Subcutaneous adipose tissue (tissue), 4 donors: ENCODE measurements around the gene RFXANK. TPM values are rescaled to one million over a fixed set of nuclear protein-coding genes. Genes with fewer than 3 reads are reported as not detected.

Source experiments
- CTCF ChIP-seq: fragments of 450-650 bp; IDR thresholded peaks from one replicate; pipeline ENCODE4 v1.5.1; 2016; ENCODE audit warnings: low read depth, mild to moderate bottlenecking, control low read depth, antibody characterized with exemption, moderate library complexity
- small RNA-seq: library from RNA; depleted of rRNA; stranded (forward); fragments of <200 nt; gene quantifications from one replicate; pipeline ENCODE3, GENCODE V24; 2016
- total RNA-seq, 4 donors: library from RNA; depleted of rRNA; stranded (reverse); fragments of >200 nt; gene quantifications; one replicate each; pipeline ENCODE4 v1.1.0, GENCODE V29; 2016

Gene RFXANK
- total RNA-seq, 4 donors from 2014 or later: 34.5 to 45.4 (median 39.6) TPM

DNA sequence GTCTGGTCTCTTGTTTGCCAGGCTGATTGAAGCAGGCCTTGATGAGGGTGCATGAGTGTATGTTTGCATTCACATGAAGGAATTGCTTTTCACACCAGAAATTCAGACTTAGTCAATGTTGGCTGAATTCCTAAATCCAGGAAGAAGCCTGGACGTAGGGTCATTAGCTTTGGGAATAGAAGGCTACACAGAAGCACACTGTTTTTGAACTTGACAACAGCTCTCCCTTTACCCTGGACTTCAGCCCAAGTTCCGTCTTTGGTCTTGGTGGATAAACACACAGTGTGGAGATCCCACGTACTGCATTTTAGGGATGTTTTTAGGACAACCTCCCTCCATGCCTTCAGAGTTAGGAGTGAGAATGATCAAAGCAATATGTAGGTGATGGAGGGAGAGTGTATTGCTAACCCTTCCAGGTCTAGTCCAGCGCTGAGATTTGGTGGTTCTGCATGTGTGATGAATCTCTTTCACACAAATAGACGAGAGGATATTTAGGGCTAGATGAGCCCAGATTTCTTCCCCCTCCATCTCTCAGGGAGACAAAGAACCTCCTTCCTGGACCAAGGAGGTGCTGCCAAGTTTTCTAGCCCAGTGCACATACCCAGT, 58.2 kb downstream of the RFXANK start:
- TF ChIP-seq CTCF: no peak

Small RNA genes within 50 kb of the gene (small RNA-seq; reads per million reads assigned to genes)
- gene RNU6-1028P: not detected

Other genes starting within 250 kb of the RFXANK start
- 10 to 100 TPM; 29.2 to 59.5 (median 42.2) TPM for gene SUGP2, start 158.7 kb upstream of the RFXANK start, total RNA-seq
- gene ARMC6, start 158.7 kb upstream of the RFXANK start, total RNA-seq: 10 to 100 TPM; 12.6 to 28.2 (median 18.6) TPM
- 10 to 100 TPM in 2 of 4 donors, 1 to 10 TPM in 2; 4.1 to 17.3 (median 8.1) TPM for gene SLC25A42, start 128.3 kb upstream of the RFXANK start, total RNA-seq
- 10 to 100 TPM in 3 of 4 donors, 1 to 10 TPM in 1; 9.5 to 21.1 (median 10.2) TPM for gene TMEM161A, start 53.8 kb upstream of the RFXANK start, total RNA-seq
- under 1 TPM in 1 of 4 donors, not detected in 3; 0.88 TPM for gene MEF2B, start 22.0 kb upstream of the RFXANK start, total RNA-seq
- 10 to 100 TPM in 2 of 4 donors, 1 to 10 TPM in 2; 3.6 to 26.2 (median 10.0) TPM for gene BORCS8, start 106 bp upstream of the RFXANK start, total RNA-seq
- gene NR2C2AP, start 11.2 kb downstream of the RFXANK start, total RNA-seq: 10 to 100 TPM in 2 of 4 donors, 1 to 10 TPM in 2; 7.0 to 16.3 (median 11.9) TPM
- gene NCAN, start 19.7 kb downstream of the RFXANK start, total RNA-seq: not detected
- gene TM6SF2, start 81.0 kb downstream of the RFXANK start, total RNA-seq: under 1 TPM in 2 of 4 donors, not detected in 2; 0.82 to 0.88 TPM
- 10 to 100 TPM; 15.5 to 37.3 (median 24.0) TPM for gene SUGP1, start 128.3 kb downstream of the RFXANK start, total RNA-seq
- 10 to 100 TPM; 20.9 to 78.2 (median 43.9) TPM for gene MAU2, start 128.6 kb downstream of the RFXANK start, total RNA-seq
- gene GATAD2A, start 213.4 kb downstream of the RFXANK start, total RNA-seq: 10 to 100 TPM; 24.0 to 32.0 (median 28.9) TPM